CD14-positive monocyte (primary cell): Measurements from ENCODE around the gene SPATA17. TPM values are rescaled to one million over a fixed set of nuclear protein-coding genes. Genes with fewer than 3 reads are reported as not detected.

Experiments used
- DNase-seq, 3 donors: peaks; one replicate each; pipeline ENCODE4 v3.0.0-alpha.2; 2011 to 2022
- H2AFZ ChIP-seq: 2 replicates; pipeline ENCODE4 v1.6.0; 2012; ENCODE audit warnings: mild to moderate bottlenecking, low read depth, low read length, inconsistent platforms; ENCODE audit not compliant: insufficient read depth, poor library complexity, severe bottlenecking
- H3K27ac ChIP-seq, 2 donors: 1 replicate in 1 of 2; 2 replicates in 1 of 2; pipeline ENCODE4 v1.5.1; 2012 to 2013; ENCODE audit warnings: low read length in 2 of 2, control low read depth in 1 of 2, inconsistent platforms in 1 of 2, low read depth in 1 of 2, mild to moderate bottlenecking in 1 of 2
- H3K27me3 ChIP-seq, 2 donors: one replicate each; pipeline versions ENCODE4 v1.6.0 to v1.6.1; 2011 to 2013; ENCODE audit warnings: low read length in 2 of 2; ENCODE audit not compliant: control insufficient read depth in 2 of 2, insufficient read depth in 2 of 2
- H3K36me3 ChIP-seq, 2 donors: replicated peaks in 1 of 2; 1 replicate in 1 of 2; 2 replicates in 1 of 2; pipeline versions ENCODE4 v1.5.1 to v1.6.1; 2012 to 2013; ENCODE audit warnings: low read length in 2 of 2, control low read depth in 1 of 2, inconsistent platforms in 1 of 2, mild to moderate bottlenecking in 1 of 2; ENCODE audit not compliant: insufficient read depth in 2 of 2, control insufficient read depth in 1 of 2
- H3K4me1 ChIP-seq, 2 donors: 1 replicate in 1 of 2; 2 replicates in 1 of 2; pipeline versions ENCODE4 v1.5.1 to v1.6.1; 2012 to 2013; ENCODE audit warnings: low read length in 2 of 2, control low read depth in 1 of 2, inconsistent platforms in 1 of 2, mild to moderate bottlenecking in 1 of 2, moderate library complexity in 1 of 2; ENCODE audit not compliant: insufficient read depth in 2 of 2, control insufficient read depth in 1 of 2
- H3K4me2 ChIP-seq: replicated peaks from 2 replicates; pipeline ENCODE3; 2012; ENCODE audit warnings: low read length, moderate library complexity, mild to moderate bottlenecking; ENCODE audit not compliant: poor library complexity, severe bottlenecking; ENCODE audit errors: extremely low read depth
- H3K4me3 ChIP-seq, 3 experiments: fragments of 200-600 bp in 1 of 3; sonication (generic) in 1 of 3; replicated peaks in 1 of 3; 1 replicate in 2 of 3; 2 replicates in 1 of 3; pipeline ENCODE4 v1.5.1; 2011 to 2013; ENCODE audit warnings: low read length in 3 of 3, mild to moderate bottlenecking in 3 of 3, control low read depth in 2 of 3, low read depth in 2 of 3, inconsistent platforms in 1 of 3, moderate library complexity in 1 of 3
- H3K79me2 ChIP-seq: 2 replicates; pipeline ENCODE4 v1.6.0; 2012; ENCODE audit warnings: mild to moderate bottlenecking, control low read depth, inconsistent platforms, low read length, moderate library complexity; ENCODE audit not compliant: insufficient read depth
- H3K9ac ChIP-seq: 2 replicates; pipeline ENCODE4 v1.6.0; 2017; ENCODE audit warnings: low read length, mild to moderate bottlenecking; ENCODE audit not compliant: insufficient read depth, poor library complexity, severe bottlenecking
- H3K9me3 ChIP-seq, 2 donors: replicated peaks in 1 of 2; 1 replicate in 1 of 2; 2 replicates in 1 of 2; pipeline versions ENCODE4 v1.5.1 to v1.6.1; 2012 to 2013; ENCODE audit warnings: low read length in 2 of 2, control low read depth in 1 of 2; ENCODE audit not compliant: control insufficient read depth in 1 of 2, insufficient read depth in 1 of 2
- H4K20me1 ChIP-seq: 2 replicates; pipeline ENCODE4 v1.6.0; 2012; ENCODE audit warnings: mild to moderate bottlenecking, low read length, control low read depth, moderate library complexity; ENCODE audit not compliant: insufficient read depth
- H3K27ac Mint-ChIP-seq, 7 donors: one replicate each; pipeline ENCODE4 v1.8.0; 2020; ENCODE audit warnings: mild to moderate bottlenecking in 7 of 7, mixed read lengths in 7 of 7, moderate library complexity in 6 of 7, inconsistent platforms in 2 of 7
- H3K27me3 Mint-ChIP-seq, 3 donors: one replicate each; pipeline ENCODE4 v1.8.0; 2021 to 2022; ENCODE audit warnings: low read depth in 3 of 3, mild to moderate bottlenecking in 3 of 3, mixed read lengths in 3 of 3, moderate library complexity in 3 of 3, inconsistent platforms in 1 of 3
- H3K36me3 Mint-ChIP-seq, 2 donors: one replicate each; pipeline ENCODE4 v1.8.0; 2020; ENCODE audit warnings: mixed read lengths in 2 of 2, inconsistent platforms in 1 of 2, mild to moderate bottlenecking in 1 of 2
- H3K4me1 Mint-ChIP-seq: one replicate; pipeline ENCODE4 v1.8.0; 2020; ENCODE audit warnings: mild to moderate bottlenecking, mixed read lengths
- H3K4me3 Mint-ChIP-seq, 2 donors: one replicate each; pipeline ENCODE4 v1.8.0; 2020; ENCODE audit warnings: mild to moderate bottlenecking in 2 of 2, mixed read lengths in 2 of 2, moderate library complexity in 1 of 2
- H3K9me3 Mint-ChIP-seq, 7 donors: one replicate each; pipeline ENCODE4 v1.8.0; 2020 to 2022; ENCODE audit warnings: mixed read lengths in 7 of 7, mild to moderate bottlenecking in 6 of 7, moderate library complexity in 6 of 7, inconsistent platforms in 2 of 7
- WGBS: methylation state at CpG from one replicate; pipeline ENCODE4 v1.1.5; 2013; ENCODE audit warnings: missing lambda C conversion rate; ENCODE audit not compliant: insufficient coverage; 5-methylcytosine and 5-hydroxymethylcytosine counted together
- intact Hi-C, 2 donors: fragments of 100-400 bp; cut with micrococcal nuclease; formaldehyde crosslinking; loops; one replicate each; pipeline versions ENCODE4 v1.15.0 to v1.15.1; 2023
- polyA plus RNA-seq, 3 donors: library from polyadenylated mRNA; depleted of rRNA in 1 of 3; unstranded in 2 of 3; stranded (reverse) in 1 of 3; fragments of 300-500 nt in 2 of 3; fragments of >200 nt in 1 of 3; fragmentation: Illumina TruSeq in 2 of 3; gene quantifications; 1 replicate in 2 of 3; 2 replicates in 1 of 3; pipeline ENCODE4 v1.2.3, GENCODE V29; 2012 to 2021
- TF ChIP-seq, protein P1 (sequence below): fragments of 200-600 bp; IDR thresholded peaks from one replicate; pipeline ENCODE4 v1.8.0; 2022; ENCODE audit warnings: antibody characterized with exemption, mild to moderate bottlenecking

Gene SPATA17
- polyA plus RNA-seq, 3 donors: 0.28 TPM; not detected in 2

GRCh38 chr1:217837691-217838090 is 206.5 kb downstream of the SPATA17 start:
- Histone ChIP-seq H3K4me2 (no peak overlapping the region), H3K4me3 (no peak overlapping the region), H3K4me1 (no peaks in the 10 kb centered on the region), H3K27me3 (no peaks in the 10 kb centered on the region), H3K9ac (no peak overlapping the region), H3K36me3 (no peaks in the 10 kb centered on the region), H3K9me3 (no peaks in the 10 kb centered on the region), H3K27ac (no peak overlapping the region), H2AFZ (no peak overlapping the region), H3K79me2 (no peaks in the 10 kb centered on the region), H4K20me1 (no peaks in the 10 kb centered on the region)
- Mint-ChIP-seq H3K4me3 (no peak overlapping the region), H3K9me3 (peaks cover 0 to 2% (median 0%) of the 10 kb centered on the region in 7 donors), H3K27me3 (no peaks in the 10 kb centered on the region), H3K27ac (no peak overlapping the region), H3K36me3 (no peaks in the 10 kb centered on the region), H3K4me1 (no peaks in the 10 kb centered on the region)
- intact Hi-C loops: no loop called here
- TF ChIP-seq, protein P1, sequence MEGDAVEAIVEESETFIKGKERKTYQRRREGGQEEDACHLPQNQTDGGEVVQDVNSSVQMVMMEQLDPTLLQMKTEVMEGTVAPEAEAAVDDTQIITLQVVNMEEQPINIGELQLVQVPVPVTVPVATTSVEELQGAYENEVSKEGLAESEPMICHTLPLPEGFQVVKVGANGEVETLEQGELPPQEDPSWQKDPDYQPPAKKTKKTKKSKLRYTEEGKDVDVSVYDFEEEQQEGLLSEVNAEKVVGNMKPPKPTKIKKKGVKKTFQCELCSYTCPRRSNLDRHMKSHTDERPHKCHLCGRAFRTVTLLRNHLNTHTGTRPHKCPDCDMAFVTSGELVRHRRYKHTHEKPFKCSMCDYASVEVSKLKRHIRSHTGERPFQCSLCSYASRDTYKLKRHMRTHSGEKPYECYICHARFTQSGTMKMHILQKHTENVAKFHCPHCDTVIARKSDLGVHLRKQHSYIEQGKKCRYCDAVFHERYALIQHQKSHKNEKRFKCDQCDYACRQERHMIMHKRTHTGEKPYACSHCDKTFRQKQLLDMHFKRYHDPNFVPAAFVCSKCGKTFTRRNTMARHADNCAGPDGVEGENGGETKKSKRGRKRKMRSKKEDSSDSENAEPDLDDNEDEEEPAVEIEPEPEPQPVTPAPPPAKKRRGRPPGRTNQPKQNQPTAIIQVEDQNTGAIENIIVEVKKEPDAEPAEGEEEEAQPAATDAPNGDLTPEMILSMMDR: no peak
- no CpG with 5 or more reads among the region's 2 CpGs for WGBS
- no peak for DNase-seq

DNA sequence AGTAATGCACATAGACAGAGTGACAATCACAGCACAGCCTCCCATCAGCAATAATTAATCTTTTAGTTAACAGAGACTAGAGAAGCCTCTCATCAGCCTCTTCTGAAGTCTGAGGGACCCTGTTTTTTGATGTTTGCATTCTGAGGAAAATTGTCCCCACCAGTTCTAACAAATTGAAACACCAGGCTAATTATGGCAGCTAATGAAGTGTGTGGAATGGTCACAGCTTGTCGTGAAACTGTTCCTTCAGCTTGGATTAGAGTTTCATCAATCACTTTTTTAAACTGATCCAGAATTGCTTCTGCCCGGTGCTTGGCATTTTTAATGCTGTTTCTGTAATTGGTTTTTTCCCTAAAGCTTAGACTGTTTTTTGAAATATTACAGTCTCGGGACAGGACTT is 208.0 kb downstream of the SPATA17 start:
- no peak overlapping the region for H3K27ac Mint-ChIP-seq
- H3K36me3 Mint-ChIP-seq: no peaks in the 10 kb centered on the region
- no peaks in the 10 kb centered on the region for H3K36me3 ChIP-seq
- no peak for DNase-seq
- no peak overlapping the region for H3K27ac ChIP-seq
- H2AFZ ChIP-seq: no peak overlapping the region
- no CpG with 5 or more reads among the region's 3 CpGs for WGBS
- no peak overlapping the region for H3K4me3 ChIP-seq
- no peaks in the 10 kb centered on the region for H3K27me3 ChIP-seq
- TF ChIP-seq, protein P1: no peak
- H3K9ac ChIP-seq: no peak overlapping the region
- no peaks in the 10 kb centered on the region for H3K4me1 Mint-ChIP-seq
- no peaks in the 10 kb centered on the region for H3K4me1 ChIP-seq
- H3K4me3 Mint-ChIP-seq: no peak overlapping the region
- H3K9me3 ChIP-seq: no peaks in the 10 kb centered on the region
- no peak overlapping the region for H3K4me2 ChIP-seq
- peaks cover 0 to 2% (median 0%) of the 10 kb centered on the region in 7 donors for H3K9me3 Mint-ChIP-seq
- intact Hi-C loops: no loop called here
- no peaks in the 10 kb centered on the region for H3K27me3 Mint-ChIP-seq
- H4K20me1 ChIP-seq: no peaks in the 10 kb centered on the region
- no peaks in the 10 kb centered on the region for H3K79me2 ChIP-seq
